Thyroid gland (tissue), 4 donors: ENCODE measurements around the gene STXBP1. TPM values are rescaled to one million over a fixed set of nuclear protein-coding genes. Genes with fewer than 3 reads are reported as not detected.
A peak's percentile ranks its signal among the peaks of the same experiment; 100 is the strongest.

Source experiments
- DNase-seq, 2 donors: peaks; one replicate each; pipeline ENCODE4 v3.0.0-alpha.2; 2019
- H3K27ac ChIP-seq, 3 donors: fragments of 200-600 bp; sonication (generic); 1 replicate in 2 of 3; 2 replicates in 1 of 3; pipeline ENCODE4 v1.5.1; 2016 to 2019; ENCODE audit warnings: mild to moderate bottlenecking in 1 of 3, moderate library complexity in 1 of 3
- H3K27me3 ChIP-seq: fragments of 200-600 bp; sonication (generic); one replicate; pipeline ENCODE4 v1.5.1; 2019
- H3K36me3 ChIP-seq, 2 donors: fragments of 200-600 bp; sonication (generic); one replicate each; pipeline ENCODE4 v1.5.1; 2016 to 2019
- H3K4me1 ChIP-seq, 2 donors: fragments of 200-600 bp; sonication (generic); one replicate each; pipeline ENCODE4 v1.5.1; 2017 to 2019
- H3K4me3 ChIP-seq, 3 donors: fragments of 200-600 bp; sonication (generic); replicated peaks in 1 of 3; 1 replicate in 2 of 3; 2 replicates in 1 of 3; pipeline ENCODE4 v1.5.1; 2016; ENCODE audit warnings: mild to moderate bottlenecking in 1 of 3
- H3K9me3 ChIP-seq: fragments of 200-600 bp; sonication (generic); one replicate; pipeline ENCODE4 v1.5.1; 2017
- POLR2A ChIP-seq, 2 donors: fragments of 450-650 bp; IDR thresholded peaks; one replicate each; pipeline ENCODE4 v1.6.1; 2017; ENCODE audit warnings: antibody characterized with exemption in 2 of 2, mild to moderate bottlenecking in 2 of 2, moderate library complexity in 1 of 2
- WGBS, 2 donors: methylation state at CpG; one replicate each; pipeline ENCODE4 v1.1.5; 2017; 5-methylcytosine and 5-hydroxymethylcytosine counted together
- intact Hi-C: fragments of 100-400 bp; cut with DNase I; formaldehyde crosslinking; loops from one replicate; pipeline ENCODE4 v1.15.1; 2023
- total RNA-seq, 4 donors: library from RNA; depleted of rRNA; stranded (reverse); fragments of >200 nt; gene quantifications; one replicate each; pipeline ENCODE4 v1.2.3, GENCODE V29; 2016
- TF ChIP-seq, protein P1 (sequence below), 6 experiments: fragments of 200-600 bp in 3 of 6; fragments of 450-650 bp in 3 of 6; sonication (generic) in 3 of 6; IDR thresholded peaks; one replicate each; pipeline ENCODE4 v1.5.1; 2016 to 2019; ENCODE audit warnings: antibody characterized with exemption in 6 of 6, mild to moderate bottlenecking in 2 of 6, inconsistent platforms in 1 of 6, moderate library complexity in 1 of 6

STXBP1 gene
- total RNA-seq, 4 donors from 2014 or later: 23.8 to 139 (median 106) TPM

- 0 to 3% methylated on average over 5 to 16 of the region's 50 CpGs for WGBS, 2 donors
- DNase-seq: no peak
- Histone ChIP-seq H3K27ac (peak overlapping the region; percentile 90 to 98 (median 95)), H3K9me3 (no peaks in the 10 kb centered on the region), H3K4me1 (peaks cover 68 to 73% of the 10 kb centered on the region in 2 donors), H3K4me3 (peak overlapping the region; percentile 29 to 73 (median 62)), H3K36me3 (no peaks in the 10 kb centered on the region), H3K27me3 (no peaks in the 10 kb centered on the region)
- intact Hi-C loops: no loop called here
- no peak for TF ChIP-seq POLR2A (IDR thresholded peaks at IDR 0.05)
- TF ChIP-seq, protein P1, sequence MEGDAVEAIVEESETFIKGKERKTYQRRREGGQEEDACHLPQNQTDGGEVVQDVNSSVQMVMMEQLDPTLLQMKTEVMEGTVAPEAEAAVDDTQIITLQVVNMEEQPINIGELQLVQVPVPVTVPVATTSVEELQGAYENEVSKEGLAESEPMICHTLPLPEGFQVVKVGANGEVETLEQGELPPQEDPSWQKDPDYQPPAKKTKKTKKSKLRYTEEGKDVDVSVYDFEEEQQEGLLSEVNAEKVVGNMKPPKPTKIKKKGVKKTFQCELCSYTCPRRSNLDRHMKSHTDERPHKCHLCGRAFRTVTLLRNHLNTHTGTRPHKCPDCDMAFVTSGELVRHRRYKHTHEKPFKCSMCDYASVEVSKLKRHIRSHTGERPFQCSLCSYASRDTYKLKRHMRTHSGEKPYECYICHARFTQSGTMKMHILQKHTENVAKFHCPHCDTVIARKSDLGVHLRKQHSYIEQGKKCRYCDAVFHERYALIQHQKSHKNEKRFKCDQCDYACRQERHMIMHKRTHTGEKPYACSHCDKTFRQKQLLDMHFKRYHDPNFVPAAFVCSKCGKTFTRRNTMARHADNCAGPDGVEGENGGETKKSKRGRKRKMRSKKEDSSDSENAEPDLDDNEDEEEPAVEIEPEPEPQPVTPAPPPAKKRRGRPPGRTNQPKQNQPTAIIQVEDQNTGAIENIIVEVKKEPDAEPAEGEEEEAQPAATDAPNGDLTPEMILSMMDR (IDR thresholded peaks at IDR 0.05): peak in 1 of 6 experiments; percentile 15
Measured at GRCh38 chr9:127568618-127568970, 43.5 kb upstream of the STXBP1 start.

- peak overlapping the region in 2 of 3 donors; percentile 62 to 73 for H3K4me3 ChIP-seq
- no peaks in the 10 kb centered on the region for H3K36me3 ChIP-seq
- TF ChIP-seq POLR2A (IDR thresholded peaks at IDR 0.05): peak; percentile 53 to 74
- TF ChIP-seq, protein P1 (IDR thresholded peaks at IDR 0.05): no peak
- peak overlapping the region; percentile 97 to 99 (median 99) for H3K27ac ChIP-seq
- H3K9me3 ChIP-seq: no peaks in the 10 kb centered on the region
- DNase-seq: peak; percentile 83 to 85
- WGBS, 2 donors: 0 to 1% methylated on average over 13 to 20 of the region's 78 CpGs
- intact Hi-C loops: no loop called here
- no peaks in the 10 kb centered on the region for H3K27me3 ChIP-seq
- peaks cover 68 to 73% of the 10 kb centered on the region in 2 donors for H3K4me1 ChIP-seq
Measured at GRCh38 chr9:127568971-127569885, 42.8 kb upstream of the STXBP1 start.

DNA sequence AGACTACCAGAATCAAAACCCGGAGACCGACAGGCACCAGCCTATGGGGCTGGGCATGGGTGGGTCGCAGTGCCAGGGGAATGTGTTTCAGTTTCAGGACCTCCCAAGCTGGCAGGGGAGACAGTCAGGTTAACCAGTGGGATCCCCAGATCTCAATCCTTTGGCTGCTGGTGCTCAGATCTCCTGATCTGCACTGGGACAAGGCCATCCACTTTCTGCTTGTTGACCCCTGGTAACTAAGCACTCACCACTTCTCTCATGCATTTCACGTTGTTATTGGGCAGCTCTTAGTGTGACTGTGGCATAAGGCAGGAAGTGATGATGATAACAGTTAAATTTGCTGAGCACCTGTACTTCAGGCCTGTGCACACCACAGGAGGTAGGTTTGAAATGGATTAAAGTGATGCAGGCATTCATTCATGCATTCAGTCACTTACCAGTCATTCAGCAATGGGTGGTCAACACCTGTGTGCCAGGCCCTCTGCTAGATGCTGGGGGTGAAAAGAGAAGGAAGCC lies 42.1 kb upstream of the STXBP1 start:
- intact Hi-C loops: no loop called here
- WGBS, 2 donors: 7 to 20% methylated on average over 4 of the region's 4 CpGs

GRCh38 chr9:127570533-127571111 lies 41.5 kb upstream of the STXBP1 start:
- peaks cover 64 to 73% of the 10 kb centered on the region in 2 donors for H3K4me1 ChIP-seq
- WGBS, 2 donors: 38 to 40% methylated on average over 3 of the region's 3 CpGs
- no peaks in the 10 kb centered on the region for H3K9me3 ChIP-seq
- peak overlapping the region; percentile 97 to 99 (median 99) for H3K27ac ChIP-seq
- intact Hi-C loops: no loop called here
- H3K36me3 ChIP-seq: no peaks in the 10 kb centered on the region
- H3K4me3 ChIP-seq: no peak overlapping the region
- no peaks in the 10 kb centered on the region for H3K27me3 ChIP-seq
- TF ChIP-seq, protein P1 (IDR thresholded peaks at IDR 0.05): no peak
- no peak for TF ChIP-seq POLR2A (IDR thresholded peaks at IDR 0.05)
- DNase-seq: peak; percentile 90 to 91

More for the DNA sequence above, 42.1 kb upstream of the STXBP1 start:
- no peaks in the 10 kb centered on the region for H3K27me3 ChIP-seq
- peak overlapping the region in 1 of 3 donors; percentile 51 for H3K4me3 ChIP-seq
- TF ChIP-seq, protein P1 (IDR thresholded peaks at IDR 0.05): no peak
- TF ChIP-seq POLR2A (IDR thresholded peaks at IDR 0.05): peak in 1 of 2 donors; percentile 80
- no peaks in the 10 kb centered on the region for H3K36me3 ChIP-seq
- H3K27ac ChIP-seq: peak overlapping the region; percentile 97 to 99 (median 99)
- peak; percentile 82 to 85 for DNase-seq
- no peaks in the 10 kb centered on the region for H3K9me3 ChIP-seq
- peaks cover 67 to 73% of the 10 kb centered on the region in 2 donors for H3K4me1 ChIP-seq
